ENCODE results near the gene IGFALS.
A peak's percentile ranks its signal among the peaks of the same experiment; 100 is the strongest.

Gene IGFALS

DNA sequence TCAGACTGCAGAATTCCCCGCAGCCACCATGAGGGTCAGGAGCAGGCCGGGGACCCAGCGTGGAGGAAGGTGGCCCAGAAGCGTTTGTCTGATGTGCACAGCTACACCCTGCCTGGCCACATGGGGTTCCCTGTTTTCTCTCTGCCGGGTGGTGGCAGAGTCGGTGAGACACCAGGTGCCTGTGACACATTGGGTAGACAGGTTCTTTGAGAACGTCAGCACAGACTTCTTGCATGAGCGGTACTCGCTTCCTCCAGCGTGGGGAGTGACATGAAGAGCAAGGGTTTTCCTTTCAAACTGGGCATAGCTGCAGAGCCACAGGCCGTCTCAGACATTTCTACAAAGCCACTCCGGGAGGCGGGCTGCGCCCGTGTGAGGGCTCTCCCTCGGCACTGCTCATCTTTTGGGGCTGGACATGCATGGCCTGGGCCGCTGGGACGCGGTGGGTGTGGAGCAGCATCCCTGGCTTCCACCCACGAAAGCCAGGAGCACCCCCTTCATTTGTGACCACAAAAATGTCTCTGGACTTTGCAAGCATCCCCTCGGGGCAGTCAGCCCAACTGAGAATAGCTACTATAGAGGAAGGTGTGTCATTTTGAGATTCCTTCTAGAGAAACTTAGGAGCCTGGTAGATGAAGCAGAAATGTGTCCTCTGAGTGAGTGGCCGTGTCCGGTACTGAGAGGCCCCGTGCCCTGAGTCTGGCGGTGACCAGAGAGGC, 48.2 kb downstream of the IGFALS start:
- DNase-seq (ENCODE audit: low spot score) (peak; percentile 62), FAIRE-seq (no peak)

DNA sequence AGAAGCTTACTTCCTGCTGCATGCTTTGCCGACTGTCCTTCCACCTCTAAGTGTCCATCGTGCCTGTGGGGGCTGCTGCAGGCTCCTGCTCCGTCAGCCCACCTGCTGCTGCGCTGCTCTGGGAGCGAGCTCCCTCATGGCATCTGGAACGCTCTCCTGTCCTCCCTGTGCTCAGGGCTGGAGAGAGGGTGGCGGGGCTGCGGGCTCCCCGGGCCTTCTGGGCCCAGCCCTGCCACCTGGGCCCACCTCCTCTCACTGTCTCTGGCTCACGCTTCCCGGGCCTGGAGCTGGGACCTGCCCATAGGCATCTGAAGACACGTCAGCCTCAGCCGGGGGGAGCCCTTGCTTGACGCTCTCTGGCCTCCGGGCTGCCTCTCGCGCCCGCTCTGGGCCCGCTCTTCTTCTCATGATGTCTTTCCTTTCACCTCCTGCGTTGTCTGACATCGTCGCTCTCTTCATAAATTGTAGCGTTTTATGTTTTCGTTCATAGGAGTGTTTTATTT, 49.1 kb downstream of the IGFALS start:
- FAIRE-seq (no peak), DNase-seq (ENCODE audit: low spot score) (no peak)

DNA sequence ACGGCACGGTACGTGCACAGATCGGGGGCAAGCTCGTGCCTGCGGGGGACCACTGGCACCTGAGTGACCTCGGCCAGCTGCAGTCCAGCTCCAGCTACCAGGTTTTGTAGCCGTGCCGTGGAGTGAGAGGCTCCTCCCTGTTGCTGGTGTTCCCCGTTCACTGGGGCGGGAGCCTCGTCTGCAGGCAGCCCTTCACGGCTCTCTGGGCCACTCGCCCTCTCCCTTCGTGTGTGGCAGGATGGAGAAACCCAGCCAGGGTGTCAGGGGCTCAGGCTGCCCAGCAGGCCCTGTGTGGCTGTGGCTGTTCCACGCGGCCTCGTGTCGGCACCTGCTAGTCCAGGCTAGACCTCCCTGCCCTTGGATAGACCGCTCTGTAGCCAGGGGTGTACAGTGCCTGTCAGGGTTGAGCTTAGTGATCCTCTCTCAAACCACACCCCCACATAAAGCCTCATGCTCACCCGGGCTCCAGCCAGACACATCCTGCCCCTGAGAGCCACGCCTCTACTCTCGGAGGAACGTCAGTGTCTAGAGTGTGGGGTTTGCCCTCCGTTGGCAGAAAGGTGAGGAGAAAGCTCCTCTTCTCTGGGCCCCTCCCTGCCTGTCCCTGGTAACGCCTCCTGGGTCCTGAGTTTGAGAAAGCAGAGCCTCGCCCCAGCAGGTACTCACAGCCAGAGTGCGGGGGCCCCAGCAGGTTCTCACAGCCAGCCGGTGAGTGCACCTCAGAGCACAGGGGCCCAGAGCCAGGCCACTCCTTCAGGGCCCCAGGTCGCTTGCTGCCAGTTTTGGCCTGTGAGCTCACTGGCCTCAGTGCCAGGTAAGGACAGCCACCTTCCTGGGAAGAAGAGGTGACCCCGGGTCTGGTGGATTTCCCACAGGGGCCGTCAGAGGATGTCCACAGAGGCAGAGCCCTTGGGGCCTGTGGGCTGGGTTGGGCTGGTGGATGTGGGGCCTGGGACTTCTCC, 49.8 kb downstream of the IGFALS start:
- FAIRE-seq: peak; percentile 67

DNA sequence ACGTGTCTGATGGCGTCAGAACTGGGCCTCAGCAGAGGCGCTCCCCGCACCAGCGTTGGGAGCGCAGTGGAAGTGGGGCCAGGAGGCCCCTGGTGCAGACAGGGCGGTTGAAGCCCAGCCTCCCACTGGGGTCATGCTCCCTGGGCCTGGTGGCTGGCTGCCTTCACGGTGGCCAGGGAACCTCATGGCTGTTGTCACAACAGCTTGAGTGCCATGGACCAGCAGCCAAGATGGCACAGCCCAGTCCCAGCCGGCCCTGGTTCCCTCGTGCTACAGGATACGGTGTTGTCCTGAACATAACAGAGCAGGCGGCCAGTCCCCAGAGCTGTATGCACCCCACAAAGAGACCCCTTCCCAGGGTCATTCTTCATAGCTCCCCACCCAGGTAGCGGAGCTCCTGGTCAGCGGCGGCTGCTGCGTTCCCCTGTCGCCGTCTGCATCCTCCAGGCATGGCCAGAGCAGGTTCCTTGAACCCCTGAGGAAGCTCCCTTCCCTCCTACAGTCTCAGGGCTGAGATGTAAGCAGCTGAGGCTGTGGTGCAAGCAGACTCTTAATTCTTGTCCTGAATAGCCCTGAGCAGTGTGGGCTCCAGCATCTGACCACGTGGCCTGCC, 51.8 kb downstream of the IGFALS start:
- no peak for DNase-seq (ENCODE audit: low spot score)

More for the DNA sequence above, 49.8 kb downstream of the IGFALS start:
- no peak for DNase-seq (ENCODE audit: low spot score)

DNA sequence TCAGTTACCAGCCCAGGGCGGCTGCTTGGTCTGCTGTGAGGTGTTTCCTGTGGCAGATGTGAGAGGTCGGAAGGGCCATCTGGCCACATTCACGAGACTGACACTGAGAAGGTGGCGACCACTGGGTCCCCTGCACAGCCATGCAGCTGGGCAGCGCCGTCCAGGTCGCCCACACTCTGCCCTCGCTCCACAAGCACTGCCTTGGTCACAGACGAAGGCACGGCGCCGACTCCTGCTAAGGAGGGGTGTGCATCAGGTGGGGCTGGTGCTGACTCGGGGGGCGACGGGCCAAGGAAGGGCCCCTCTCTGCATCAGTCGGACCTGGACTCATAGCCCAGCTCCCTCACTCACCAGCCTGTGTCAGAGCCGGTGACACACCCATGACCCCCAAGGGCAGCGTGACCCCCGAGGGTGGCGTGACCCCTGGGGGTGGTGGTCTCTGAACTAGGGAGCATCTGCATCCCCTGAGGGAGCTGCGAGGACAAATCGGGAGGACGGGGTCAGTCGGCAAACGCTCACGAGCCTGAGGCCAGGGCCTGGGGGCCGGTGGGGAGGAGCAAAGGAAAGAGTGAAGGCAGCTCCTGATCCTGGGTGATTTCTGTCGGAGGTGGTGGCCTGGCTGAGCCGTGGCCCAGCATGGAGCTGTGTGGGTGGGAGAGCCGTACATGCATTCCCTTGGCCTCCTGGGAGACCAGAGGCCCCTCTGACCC, 52.6 kb downstream of the IGFALS start:
- FAIRE-seq: no peak
- DNase-seq (ENCODE audit: low spot score): no peak

More for the DNA sequence above, 51.8 kb downstream of the IGFALS start:
- FAIRE-seq: no peak
